Dedifferentiated amniotic fluid mesenchymal stem cell (primary cell): ENCODE measurements around the gene ZNF853.

Experiments
- DNase-seq: peaks from one replicate; pipeline ENCODE4 v3.0.0-alpha.2; 2016; ENCODE audit errors: extremely low spot score

Gene ZNF853

GRCh38 chr7:6636741-6637543, 21.5 kb downstream of the ZNF853 start, which contains the start of gene ZNF316:
ZNF316 (plus strand) TSS chr7:6637318; CDS start chr7:6642410, 5,092 bp downstream.
- peak; percentile 30 for DNase-seq

GRCh38 chr7:6637544-6638229, 22.3 kb downstream of the ZNF853 start:
- DNase-seq, result no peak

- no peak for DNase-seq
Observed at GRCh38 chr7:6639032-6639431, 23.6 kb downstream of the ZNF853 start.

- no peak for DNase-seq
Observed at GRCh38 chr7:6639627-6640026, 24.2 kb downstream of the ZNF853 start.

GRCh38 chr7:6640246-6640721, 24.9 kb downstream of the ZNF853 start:
- DNase-seq, result no peak

GRCh38 chr7:6641305-6642035, 26.1 kb downstream of the ZNF853 start:
- no peak for DNase-seq

- DNase-seq, result no peak
Observed at GRCh38 chr7:6642239-6642839, 26.9 kb downstream of the ZNF853 start.

GRCh38 chr7:6642861-6643640, 27.6 kb downstream of the ZNF853 start:
- DNase-seq, result no peak

- DNase-seq, result no peak
Observed at GRCh38 chr7:6643915-6644625, 28.7 kb downstream of the ZNF853 start.

GRCh38 chr7:6644728-6645127, 29.3 kb downstream of the ZNF853 start:
- no peak for DNase-seq

GRCh38 chr7:6646465-6646864, 31.1 kb downstream of the ZNF853 start:
- DNase-seq, result no peak

GRCh38 chr7:6647080-6647479, 31.7 kb downstream of the ZNF853 start:
- no peak for DNase-seq

GRCh38 chr7:6647541-6647940, 32.1 kb downstream of the ZNF853 start:
- no peak for DNase-seq

- no peak for DNase-seq
Observed at GRCh38 chr7:6648066-6648814, 32.8 kb downstream of the ZNF853 start.

- no peak for DNase-seq
Observed at GRCh38 chr7:6648815-6649104, 33.4 kb downstream of the ZNF853 start.

GRCh38 chr7:6649241-6649961, 34.0 kb downstream of the ZNF853 start:
- DNase-seq, result no peak

- no peak for DNase-seq
Observed at GRCh38 chr7:6650086-6650485, 34.7 kb downstream of the ZNF853 start.

GRCh38 chr7:6650521-6651011, 35.2 kb downstream of the ZNF853 start:
- DNase-seq, result no peak

GRCh38 chr7:6651851-6652445, 36.5 kb downstream of the ZNF853 start:
- DNase-seq, result no peak
